WTC11 (cell line): ENCODE results near the gene THSD4. TPM values are rescaled to one million over a fixed set of nuclear protein-coding genes. Genes with fewer than 3 reads are reported as not detected.
A peak's percentile ranks its signal among the peaks of the same experiment; 100 is the strongest.

Experiments used
- ATAC-seq: fragments of 200-7000 bp; cut with Tn5 transposase; 2 replicates; pipeline ENCODE4 v1.10.0; 2021; ENCODE audit warnings: mild to moderate bottlenecking, moderate library complexity
- CTCF ChIA-PET: fragments of 300-600 bp; sonication (Branson Sonifier 250); formaldehyde crosslinking; loops from one replicate; lab custom pipeline; 2021; ENCODE audit warnings: antibody characterized with exemption; lab: Charles Lee
- POLR2A ChIA-PET: fragments of 350-600 bp; sonication (Branson Sonifier 250); formaldehyde crosslinking; loops from one replicate; lab custom pipeline; 2021; ENCODE audit warnings: antibody characterized with exemption; lab: Charles Lee
- DNase-seq: peaks from one replicate; pipeline ENCODE4 v3.0.0; 2021; ENCODE audit warnings: low spot score
- H3K27ac Mint-ChIP-seq: 2 replicates; pipeline ENCODE4 v1.8.0; 2021; ENCODE audit warnings: mixed read lengths
- H3K27me3 Mint-ChIP-seq: 2 replicates; pipeline ENCODE4 v1.8.0; 2021; ENCODE audit warnings: low read depth, mild to moderate bottlenecking, moderate library complexity, mixed read lengths
- H3K36me3 Mint-ChIP-seq: 2 replicates; pipeline ENCODE4 v1.8.0; 2021; ENCODE audit warnings: mixed read lengths
- H3K4me1 Mint-ChIP-seq: 2 replicates; pipeline ENCODE4 v1.8.0; 2022; ENCODE audit warnings: mixed read lengths
- H3K4me3 Mint-ChIP-seq: 2 replicates; pipeline ENCODE4 v1.8.0; 2021; ENCODE audit warnings: mild to moderate bottlenecking, moderate library complexity, mixed read lengths
- H3K9me3 Mint-ChIP-seq: 2 replicates; pipeline ENCODE4 v1.8.0; 2021; ENCODE audit warnings: mixed read lengths
- ZNF121 ChIP-seq: sonication (generic); formaldehyde crosslinking; IDR thresholded peaks from 2 replicates; pipeline ENCODE4 v1.8.0; 2023; ENCODE audit warnings: missing genetic modification reagents
- ZNF232 ChIP-seq: sonication (generic); formaldehyde crosslinking; IDR thresholded peaks from 2 replicates; pipeline ENCODE4 v1.8.0; 2022; ENCODE audit warnings: mild to moderate bottlenecking, missing genetic modification reagents
- ZNF317 ChIP-seq: sonication (generic); formaldehyde crosslinking; IDR thresholded peaks from 2 replicates; pipeline ENCODE4 v1.8.1; 2023; ENCODE audit warnings: low read depth, mild to moderate bottlenecking, moderate library complexity, missing genetic modification reagents, borderline replicate concordance
- ZNF416 ChIP-seq: fragments of 250-450 bp; sonication (Bioruptor Pico); IDR thresholded peaks from 2 replicates; pipeline ENCODE4 v1.9.0; 2021; ENCODE audit warnings: mild to moderate bottlenecking, inconsistent platforms
- total RNA-seq: library from RNA; stranded (reverse); gene quantifications from 3 replicates; pipeline ENCODE4 v1.2.3, GENCODE V29; 2021
- TF ChIP-seq, protein P1 (sequence below): sonication (generic); formaldehyde crosslinking; IDR thresholded peaks from 2 replicates; pipeline ENCODE4 v1.8.0; 2022; ENCODE audit warnings: mild to moderate bottlenecking, missing genetic modification reagents
- TF ChIP-seq, protein P2 (sequence below): sonication (generic); formaldehyde crosslinking; IDR thresholded peaks from 2 replicates; pipeline ENCODE4 v1.8.1; 2023; ENCODE audit warnings: mild to moderate bottlenecking, missing genetic modification reagents, moderate library complexity
- TF ChIP-seq, protein P3 (sequence below): sonication (generic); formaldehyde crosslinking; conservative IDR thresholded peaks from 2 replicates; pipeline ENCODE4 v1.8.1; 2023; ENCODE audit warnings: mild to moderate bottlenecking, low read depth, missing genetic modification reagents, moderate library complexity
- TF ChIP-seq, protein P4 (sequence below): fragments of 250-450 bp; sonication (Bioruptor Pico); IDR thresholded peaks from 2 replicates; pipeline ENCODE4 v1.9.0; 2021; ENCODE audit warnings: moderate library complexity, mild to moderate bottlenecking, inconsistent platforms, borderline replicate concordance
- TF ChIP-seq, protein P5 (sequence below): sonication (generic); formaldehyde crosslinking; IDR thresholded peaks from 2 replicates; pipeline ENCODE4 v1.8.1; 2022; ENCODE audit warnings: low read depth, missing genetic modification reagents, borderline replicate concordance
- TF ChIP-seq, protein P6 (sequence below): sonication (generic); formaldehyde crosslinking; IDR thresholded peaks from 2 replicates; pipeline ENCODE4 v1.8.1; 2023; ENCODE audit warnings: mild to moderate bottlenecking, missing genetic modification reagents
- TF ChIP-seq, protein P7 (sequence below): sonication (generic); formaldehyde crosslinking; IDR thresholded peaks from 2 replicates; pipeline ENCODE4 v1.8.0; 2022; ENCODE audit warnings: missing genetic modification reagents

Gene THSD4
- total RNA-seq, 1 experiment from 2014 or later, result 7.8 TPM

DNA sequence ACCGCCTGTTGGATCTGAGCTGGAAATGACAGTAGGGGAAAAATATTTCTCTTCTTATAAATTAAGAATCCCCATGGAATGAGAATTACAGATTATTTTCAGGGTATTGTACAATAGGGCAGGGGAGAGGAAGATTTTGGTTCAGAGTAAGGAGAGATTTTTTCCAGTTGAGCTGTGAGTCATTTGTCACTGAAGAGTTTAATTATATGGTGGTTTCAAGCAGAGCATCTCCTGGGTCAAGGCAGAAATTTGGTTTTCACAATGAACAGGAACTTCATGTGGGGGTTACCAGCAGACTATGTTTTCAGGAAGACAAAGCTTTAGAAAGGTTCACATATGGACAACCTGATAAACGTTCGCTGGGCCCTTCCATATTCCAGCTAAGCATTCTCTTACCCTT, 512.3 kb downstream of the THSD4 start:
- Mint-ChIP-seq H3K9me3 (peaks cover 5% of the 10 kb centered on the region), H3K4me1 (peaks cover 38% of the 10 kb centered on the region), H3K27ac (0 out of 2 replicates have a peak overlapping the region, but pooled peaks have one; percentile 63), H3K27me3 (no peaks in the 10 kb centered on the region), H3K4me3 (no peak overlapping the region), H3K36me3 (no peaks in the 10 kb centered on the region)
- ChIA-PET POLR2A (no interaction called here), CTCF (no interaction called here)
- ATAC-seq (no peak), DNase-seq (no peak)
- TF ChIP-seq, protein P1, sequence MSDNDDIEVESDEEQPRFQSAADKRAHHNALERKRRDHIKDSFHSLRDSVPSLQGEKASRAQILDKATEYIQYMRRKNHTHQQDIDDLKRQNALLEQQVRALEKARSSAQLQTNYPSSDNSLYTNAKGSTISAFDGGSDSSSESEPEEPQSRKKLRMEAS (CRISPR knock-in tag), result no peak
- TF ChIP-seq, protein P2, sequence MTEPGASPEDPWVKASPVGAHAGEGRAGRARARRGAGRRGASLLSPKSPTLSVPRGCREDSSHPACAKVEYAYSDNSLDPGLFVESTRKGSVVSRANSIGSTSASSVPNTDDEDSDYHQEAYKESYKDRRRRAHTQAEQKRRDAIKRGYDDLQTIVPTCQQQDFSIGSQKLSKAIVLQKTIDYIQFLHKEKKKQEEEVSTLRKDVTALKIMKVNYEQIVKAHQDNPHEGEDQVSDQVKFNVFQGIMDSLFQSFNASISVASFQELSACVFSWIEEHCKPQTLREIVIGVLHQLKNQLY, result no peak
- TF ChIP-seq ZNF317, result no peak
- TF ChIP-seq, protein P3, sequence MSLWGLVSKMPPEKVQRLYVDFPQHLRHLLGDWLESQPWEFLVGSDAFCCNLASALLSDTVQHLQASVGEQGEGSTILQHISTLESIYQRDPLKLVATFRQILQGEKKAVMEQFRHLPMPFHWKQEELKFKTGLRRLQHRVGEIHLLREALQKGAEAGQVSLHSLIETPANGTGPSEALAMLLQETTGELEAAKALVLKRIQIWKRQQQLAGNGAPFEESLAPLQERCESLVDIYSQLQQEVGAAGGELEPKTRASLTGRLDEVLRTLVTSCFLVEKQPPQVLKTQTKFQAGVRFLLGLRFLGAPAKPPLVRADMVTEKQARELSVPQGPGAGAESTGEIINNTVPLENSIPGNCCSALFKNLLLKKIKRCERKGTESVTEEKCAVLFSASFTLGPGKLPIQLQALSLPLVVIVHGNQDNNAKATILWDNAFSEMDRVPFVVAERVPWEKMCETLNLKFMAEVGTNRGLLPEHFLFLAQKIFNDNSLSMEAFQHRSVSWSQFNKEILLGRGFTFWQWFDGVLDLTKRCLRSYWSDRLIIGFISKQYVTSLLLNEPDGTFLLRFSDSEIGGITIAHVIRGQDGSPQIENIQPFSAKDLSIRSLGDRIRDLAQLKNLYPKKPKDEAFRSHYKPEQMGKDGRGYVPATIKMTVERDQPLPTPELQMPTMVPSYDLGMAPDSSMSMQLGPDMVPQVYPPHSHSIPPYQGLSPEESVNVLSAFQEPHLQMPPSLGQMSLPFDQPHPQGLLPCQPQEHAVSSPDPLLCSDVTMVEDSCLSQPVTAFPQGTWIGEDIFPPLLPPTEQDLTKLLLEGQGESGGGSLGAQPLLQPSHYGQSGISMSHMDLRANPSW, result no peak
- TF ChIP-seq, protein P4, sequence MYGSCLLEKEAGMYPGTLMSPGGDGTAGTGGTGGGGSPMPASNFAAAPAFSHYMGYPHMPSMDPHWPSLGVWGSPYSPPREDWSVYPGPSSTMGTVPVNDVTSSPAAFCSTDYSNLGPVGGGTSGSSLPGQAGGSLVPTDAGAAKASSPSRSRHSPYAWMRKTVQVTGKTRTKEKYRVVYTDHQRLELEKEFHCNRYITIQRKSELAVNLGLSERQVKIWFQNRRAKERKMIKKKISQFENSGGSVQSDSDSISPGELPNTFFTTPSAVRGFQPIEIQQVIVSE (CRISPR knock-in tag), result no peak
- TF ChIP-seq, protein P5, sequence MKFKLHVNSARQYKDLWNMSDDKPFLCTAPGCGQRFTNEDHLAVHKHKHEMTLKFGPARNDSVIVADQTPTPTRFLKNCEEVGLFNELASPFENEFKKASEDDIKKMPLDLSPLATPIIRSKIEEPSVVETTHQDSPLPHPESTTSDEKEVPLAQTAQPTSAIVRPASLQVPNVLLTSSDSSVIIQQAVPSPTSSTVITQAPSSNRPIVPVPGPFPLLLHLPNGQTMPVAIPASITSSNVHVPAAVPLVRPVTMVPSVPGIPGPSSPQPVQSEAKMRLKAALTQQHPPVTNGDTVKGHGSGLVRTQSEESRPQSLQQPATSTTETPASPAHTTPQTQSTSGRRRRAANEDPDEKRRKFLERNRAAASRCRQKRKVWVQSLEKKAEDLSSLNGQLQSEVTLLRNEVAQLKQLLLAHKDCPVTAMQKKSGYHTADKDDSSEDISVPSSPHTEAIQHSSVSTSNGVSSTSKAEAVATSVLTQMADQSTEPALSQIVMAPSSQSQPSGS, result no peak
- TF ChIP-seq, protein P6, sequence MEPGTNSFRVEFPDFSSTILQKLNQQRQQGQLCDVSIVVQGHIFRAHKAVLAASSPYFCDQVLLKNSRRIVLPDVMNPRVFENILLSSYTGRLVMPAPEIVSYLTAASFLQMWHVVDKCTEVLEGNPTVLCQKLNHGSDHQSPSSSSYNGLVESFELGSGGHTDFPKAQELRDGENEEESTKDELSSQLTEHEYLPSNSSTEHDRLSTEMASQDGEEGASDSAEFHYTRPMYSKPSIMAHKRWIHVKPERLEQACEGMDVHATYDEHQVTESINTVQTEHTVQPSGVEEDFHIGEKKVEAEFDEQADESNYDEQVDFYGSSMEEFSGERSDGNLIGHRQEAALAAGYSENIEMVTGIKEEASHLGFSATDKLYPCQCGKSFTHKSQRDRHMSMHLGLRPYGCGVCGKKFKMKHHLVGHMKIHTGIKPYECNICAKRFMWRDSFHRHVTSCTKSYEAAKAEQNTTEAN (CRISPR knock-in tag), result no peak

DNA sequence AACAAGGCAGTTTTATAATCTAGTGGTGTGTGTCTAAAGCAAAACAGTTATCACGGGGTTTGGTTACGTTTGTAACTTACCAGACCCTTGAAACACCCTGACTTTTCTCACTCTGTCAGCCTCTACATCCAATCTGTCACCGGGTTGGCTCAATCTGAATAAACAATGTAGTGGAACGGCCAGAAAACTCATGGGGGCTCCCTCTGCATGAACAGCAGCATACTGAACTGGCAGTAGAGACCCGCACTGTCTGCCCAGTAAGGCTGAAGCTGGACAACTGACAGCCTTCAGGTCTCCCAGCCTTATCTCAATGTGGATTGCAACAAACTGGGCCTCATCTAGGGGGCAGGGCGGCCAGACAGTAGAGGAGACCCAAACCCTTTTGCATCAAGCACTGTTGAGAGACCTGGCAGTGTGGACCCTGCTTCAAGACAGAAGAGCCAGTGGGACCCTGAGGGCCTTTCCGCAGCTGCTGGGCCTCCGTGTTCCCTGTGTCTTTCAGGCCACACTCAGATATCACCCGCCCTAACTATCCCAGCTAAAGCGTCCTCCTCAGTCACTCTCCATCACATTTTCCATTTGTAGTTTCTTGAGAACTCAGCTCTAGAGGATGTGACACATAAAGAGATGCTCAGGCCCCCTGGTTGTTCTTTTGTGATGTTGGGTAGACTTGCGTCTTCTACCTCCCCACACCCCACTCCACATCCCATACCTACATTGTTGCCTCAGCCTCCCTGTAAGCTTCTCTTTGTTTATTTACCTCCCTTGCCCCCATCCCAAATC, 513.9 kb downstream of the THSD4 start:
- ChIA-PET CTCF (interaction anchor here (0.9 to 1.5 kb wide), 2 partner anchors 9 to 115 kb away, joined by 3 to 4 read pairs; no protein-coding TSS in a partner anchor), POLR2A (interaction anchor here (0.6 kb wide), 1 partner anchor 115 kb away, joined by 4 read pairs; no protein-coding TSS in a partner anchor)
- DNase-seq, result no peak
- Mint-ChIP-seq H3K27me3 (no peaks in the 10 kb centered on the region), H3K4me3 (no peak overlapping the region), H3K4me1 (peaks cover 35% of the 10 kb centered on the region), H3K36me3 (no peaks in the 10 kb centered on the region), H3K27ac (no peak overlapping the region), H3K9me3 (peaks cover 5% of the 10 kb centered on the region)
- TF ChIP-seq, protein P7, sequence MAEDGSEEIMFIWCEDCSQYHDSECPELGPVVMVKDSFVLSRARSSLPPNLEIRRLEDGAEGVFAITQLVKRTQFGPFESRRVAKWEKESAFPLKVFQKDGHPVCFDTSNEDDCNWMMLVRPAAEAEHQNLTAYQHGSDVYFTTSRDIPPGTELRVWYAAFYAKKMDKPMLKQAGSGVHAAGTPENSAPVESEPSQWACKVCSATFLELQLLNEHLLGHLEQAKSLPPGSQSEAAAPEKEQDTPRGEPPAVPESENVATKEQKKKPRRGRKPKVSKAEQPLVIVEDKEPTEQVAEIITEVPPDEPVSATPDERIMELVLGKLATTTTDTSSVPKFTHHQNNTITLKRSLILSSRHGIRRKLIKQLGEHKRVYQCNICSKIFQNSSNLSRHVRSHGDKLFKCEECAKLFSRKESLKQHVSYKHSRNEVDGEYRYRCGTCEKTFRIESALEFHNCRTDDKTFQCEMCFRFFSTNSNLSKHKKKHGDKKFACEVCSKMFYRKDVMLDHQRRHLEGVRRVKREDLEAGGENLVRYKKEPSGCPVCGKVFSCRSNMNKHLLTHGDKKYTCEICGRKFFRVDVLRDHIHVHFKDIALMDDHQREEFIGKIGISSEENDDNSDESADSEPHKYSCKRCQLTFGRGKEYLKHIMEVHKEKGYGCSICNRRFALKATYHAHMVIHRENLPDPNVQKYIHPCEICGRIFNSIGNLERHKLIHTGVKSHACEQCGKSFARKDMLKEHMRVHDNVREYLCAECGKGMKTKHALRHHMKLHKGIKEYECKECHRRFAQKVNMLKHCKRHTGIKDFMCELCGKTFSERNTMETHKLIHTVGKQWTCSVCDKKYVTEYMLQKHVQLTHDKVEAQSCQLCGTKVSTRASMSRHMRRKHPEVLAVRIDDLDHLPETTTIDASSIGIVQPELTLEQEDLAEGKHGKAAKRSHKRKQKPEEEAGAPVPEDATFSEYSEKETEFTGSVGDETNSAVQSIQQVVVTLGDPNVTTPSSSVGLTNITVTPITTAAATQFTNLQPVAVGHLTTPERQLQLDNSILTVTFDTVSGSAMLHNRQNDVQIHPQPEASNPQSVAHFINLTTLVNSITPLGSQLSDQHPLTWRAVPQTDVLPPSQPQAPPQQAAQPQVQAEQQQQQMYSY (CRISPR knock-in tag), result no peak
- TF ChIP-seq ZNF232 (no peak), ZNF416 (no peak), ZNF121 (CRISPR knock-in tag) (peak; percentile 59; the same call in 1 of the 2 replicates)
- ATAC-seq, result peak; percentile 91
